HG03460 (cell line): ENCODE measurements around the gene SERPINB13.
"Not testable (repeated sequence)": the region's sequence is repeated elsewhere in the genome, so short reads cannot be mapped to it uniquely, and the experiment has no call there.

Source experiments
- ATAC-seq: cut with Tn5 transposase; IDR thresholded peaks from one replicate; pipeline ENCODE4 v1.9.1; 2021; ENCODE audit not compliant: unreplicated experiment

The SERPINB13 gene

GRCh38 chr18:63644694-63645093 is 57.6 kb downstream of the SERPINB13 start:
- not testable (repeated sequence) for ATAC-seq

GRCh38 chr18:63646936-63647335 is 59.8 kb downstream of the SERPINB13 start:
- ATAC-seq, result no peak

GRCh38 chr18:63648241-63648640 is 61.1 kb downstream of the SERPINB13 start:
- ATAC-seq, result no peak
